DOHH2 (cell line): Measurements from ENCODE around the gene CRELD2.

Source experiments
- H3F3A ChIP-seq: fragments of 200-600 bp; sonication (generic), shearing (Covaris generic); 2 replicates; pipeline ENCODE4 v1.6.0; 2016; ENCODE audit warnings: antibody characterized with exemption, mild to moderate bottlenecking; ENCODE audit not compliant: control insufficient read depth, insufficient read depth
- H3K27ac ChIP-seq: fragments of 200-600 bp; sonication (generic); 2 replicates; pipeline ENCODE4 v1.5.1; 2014; ENCODE audit warnings: low read depth, mild to moderate bottlenecking, low read length, moderate library complexity
- H3K27me3 ChIP-seq: fragments of 200-600 bp; sonication (generic); 2 replicates; pipeline ENCODE4 v1.6.1; 2014; ENCODE audit warnings: mild to moderate bottlenecking, low read length, mixed read lengths; ENCODE audit not compliant: control insufficient read depth
- H3K36me3 ChIP-seq: fragments of 200-600 bp; sonication (generic); 2 replicates; pipeline ENCODE4 v1.6.1; 2014; ENCODE audit warnings: mild to moderate bottlenecking, low read length, moderate library complexity, mixed read lengths; ENCODE audit not compliant: control insufficient read depth
- H3K4me1 ChIP-seq: fragments of 200-600 bp; sonication (generic); 2 replicates; pipeline ENCODE4 v1.6.1; 2014; ENCODE audit warnings: mild to moderate bottlenecking, low read length, mixed read lengths; ENCODE audit not compliant: control insufficient read depth
- H3K4me2 ChIP-seq: fragments of 200-600 bp; sonication (generic); 2 replicates; pipeline ENCODE4 v1.6.0; 2014; ENCODE audit warnings: mild to moderate bottlenecking, low read length, moderate library complexity
- H3K4me3 ChIP-seq: fragments of 200-600 bp; sonication (generic); 2 replicates; pipeline ENCODE4 v1.5.1; 2014; ENCODE audit warnings: mild to moderate bottlenecking, low read length, mixed read lengths
- H3K79me2 ChIP-seq: fragments of 200-600 bp; sonication (generic); 2 replicates; pipeline ENCODE4 v1.6.1; 2014; ENCODE audit warnings: mild to moderate bottlenecking, low read length, mixed read lengths; ENCODE audit not compliant: control insufficient read depth
- H3K9me2 ChIP-seq: fragments of 200-600 bp; sonication (generic); replicated peaks from 2 replicates; pipeline ENCODE4 v1.6.1; 2014; ENCODE audit warnings: mild to moderate bottlenecking, low read length, mixed read lengths; ENCODE audit not compliant: control insufficient read depth
- H3K9me3 ChIP-seq: fragments of 200-600 bp; sonication (generic); 2 replicates; pipeline ENCODE4 v1.6.1; 2014; ENCODE audit warnings: antibody characterized with exemption, low read length, mixed read lengths; ENCODE audit not compliant: control insufficient read depth, insufficient read depth
- H4K20me1 ChIP-seq: fragments of 200-600 bp; sonication (generic); 2 replicates; pipeline ENCODE4 v1.6.0; 2014; ENCODE audit warnings: low read depth, mild to moderate bottlenecking, antibody characterized with exemption, low read length, moderate library complexity; ENCODE audit not compliant: control insufficient read depth, insufficient read depth
- EZH2phosphoT487 ChIP-seq: fragments of 200-600 bp; sonication (generic); IDR thresholded peaks from 2 replicates; pipeline ENCODE4 v1.6.1; 2017; ENCODE audit warnings: borderline replicate concordance, mild to moderate bottlenecking, antibody characterized with exemption, low read length, moderate library complexity, mixed read lengths
- TF ChIP-seq, protein P1 (sequence below): fragments of 200-600 bp; sonication (generic); IDR thresholded peaks from one replicate; pipeline ENCODE4 v1.5.1; 2014; ENCODE audit warnings: antibody characterized with exemption, mild to moderate bottlenecking, low read depth, low read length; ENCODE audit not compliant: poor library complexity, severe bottlenecking

CRELD2 gene

DNA sequence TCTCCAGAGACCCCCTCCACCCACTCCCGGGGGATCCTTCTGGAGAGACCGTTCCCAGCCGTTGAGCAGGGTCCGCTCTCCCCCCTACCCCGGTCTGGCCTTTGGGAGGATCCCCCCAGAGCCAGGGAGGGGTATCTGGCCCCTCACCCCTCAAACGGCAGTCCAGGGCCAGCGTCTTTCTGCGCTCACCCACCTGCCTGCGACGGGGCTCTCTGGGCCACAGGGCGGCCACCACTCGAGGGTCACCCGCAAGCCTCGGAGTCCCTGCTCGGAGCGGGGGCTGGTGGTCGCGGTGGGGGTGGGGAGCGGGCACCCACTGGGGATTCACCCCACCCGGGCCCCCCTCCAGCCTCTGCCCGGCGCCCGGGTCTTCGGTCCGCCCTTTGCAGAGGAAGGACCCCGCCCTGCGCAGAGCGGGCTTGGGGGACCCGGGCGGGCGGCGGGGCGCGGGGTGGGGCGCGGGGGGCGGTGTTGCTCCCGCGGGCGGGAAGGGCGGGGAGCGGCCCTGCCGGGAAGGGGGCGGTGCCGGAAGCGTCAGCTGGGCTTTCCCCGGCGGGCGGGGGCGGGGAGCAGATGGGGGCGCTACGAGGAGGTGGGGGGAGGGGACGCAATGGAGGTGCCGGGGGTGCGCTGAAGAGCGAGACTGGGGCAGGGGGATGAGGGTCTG, 16.6 kb downstream of the CRELD2 start:
- H3K27me3 ChIP-seq = no peaks in the 10 kb centered on the region
- H3K9me2 ChIP-seq = no peaks in the 10 kb centered on the region
- H3K27ac ChIP-seq = peak overlapping the region; percentile 91
- peaks cover 69% of the 10 kb centered on the region for H3K4me1 ChIP-seq
- H3F3A ChIP-seq = peaks cover 34% of the 10 kb centered on the region
- H3K4me3 ChIP-seq = peak overlapping the region; percentile 90
- H3K79me2 ChIP-seq = peaks cover 19% of the 10 kb centered on the region
- no peaks in the 10 kb centered on the region for H4K20me1 ChIP-seq
- H3K36me3 ChIP-seq = peaks cover 15% of the 10 kb centered on the region
- H3K9me3 ChIP-seq = no peaks in the 10 kb centered on the region
- H3K4me2 ChIP-seq = peak overlapping the region; percentile 89
- no peak for TF ChIP-seq EZH2phosphoT487
- TF ChIP-seq, protein P1, sequence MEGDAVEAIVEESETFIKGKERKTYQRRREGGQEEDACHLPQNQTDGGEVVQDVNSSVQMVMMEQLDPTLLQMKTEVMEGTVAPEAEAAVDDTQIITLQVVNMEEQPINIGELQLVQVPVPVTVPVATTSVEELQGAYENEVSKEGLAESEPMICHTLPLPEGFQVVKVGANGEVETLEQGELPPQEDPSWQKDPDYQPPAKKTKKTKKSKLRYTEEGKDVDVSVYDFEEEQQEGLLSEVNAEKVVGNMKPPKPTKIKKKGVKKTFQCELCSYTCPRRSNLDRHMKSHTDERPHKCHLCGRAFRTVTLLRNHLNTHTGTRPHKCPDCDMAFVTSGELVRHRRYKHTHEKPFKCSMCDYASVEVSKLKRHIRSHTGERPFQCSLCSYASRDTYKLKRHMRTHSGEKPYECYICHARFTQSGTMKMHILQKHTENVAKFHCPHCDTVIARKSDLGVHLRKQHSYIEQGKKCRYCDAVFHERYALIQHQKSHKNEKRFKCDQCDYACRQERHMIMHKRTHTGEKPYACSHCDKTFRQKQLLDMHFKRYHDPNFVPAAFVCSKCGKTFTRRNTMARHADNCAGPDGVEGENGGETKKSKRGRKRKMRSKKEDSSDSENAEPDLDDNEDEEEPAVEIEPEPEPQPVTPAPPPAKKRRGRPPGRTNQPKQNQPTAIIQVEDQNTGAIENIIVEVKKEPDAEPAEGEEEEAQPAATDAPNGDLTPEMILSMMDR = no peak

DNA sequence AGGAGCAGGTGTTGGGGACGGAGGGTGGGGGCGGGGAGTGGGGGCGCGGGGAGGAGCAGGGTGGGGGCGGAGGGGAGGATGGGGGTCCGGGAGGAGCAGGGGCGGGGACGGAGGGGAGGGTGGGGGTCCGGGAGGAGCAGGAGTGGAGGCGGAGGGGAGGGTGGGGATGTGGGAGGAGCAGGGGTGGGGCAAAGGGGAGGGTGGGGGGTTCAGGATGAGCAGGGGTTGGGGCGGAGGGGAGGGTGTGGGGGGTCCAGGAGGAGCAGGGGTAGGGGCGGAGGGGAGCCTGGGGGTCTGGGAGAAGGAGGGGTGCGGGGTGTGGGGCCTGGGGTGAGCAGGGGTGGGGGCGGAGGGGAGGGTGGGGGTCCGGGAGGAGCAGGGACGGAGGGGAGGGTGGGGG, 17.1 kb downstream of the CRELD2 start:
- no peak overlapping the region for H3K4me2 ChIP-seq
- peaks cover 15% of the 10 kb centered on the region for H3K36me3 ChIP-seq
- no peak for TF ChIP-seq EZH2phosphoT487
- TF ChIP-seq, protein P1 = no peak
- no peak overlapping the region for H3K4me3 ChIP-seq
- H3K4me1 ChIP-seq = peaks cover 63% of the 10 kb centered on the region
- H3K9me3 ChIP-seq = no peaks in the 10 kb centered on the region
- H3K79me2 ChIP-seq = peaks cover 19% of the 10 kb centered on the region
- no peaks in the 10 kb centered on the region for H3K27me3 ChIP-seq
- no peak overlapping the region for H3K27ac ChIP-seq
- H3K9me2 ChIP-seq = no peaks in the 10 kb centered on the region
- H3F3A ChIP-seq = peaks cover 30% of the 10 kb centered on the region
- no peaks in the 10 kb centered on the region for H4K20me1 ChIP-seq

- no peaks in the 10 kb centered on the region for H3K9me2 ChIP-seq
- H3K36me3 ChIP-seq = peaks cover 15% of the 10 kb centered on the region
- H3K27me3 ChIP-seq = no peaks in the 10 kb centered on the region
- H3K4me1 ChIP-seq = peaks cover 56% of the 10 kb centered on the region
- no peaks in the 10 kb centered on the region for H3K9me3 ChIP-seq
- no peaks in the 10 kb centered on the region for H4K20me1 ChIP-seq
- peaks cover 19% of the 10 kb centered on the region for H3K79me2 ChIP-seq
- peak overlapping the region; percentile 81 for H3K27ac ChIP-seq
- peaks cover 26% of the 10 kb centered on the region for H3F3A ChIP-seq
- peak overlapping the region; percentile 57 for H3K4me3 ChIP-seq
- TF ChIP-seq EZH2phosphoT487 = no peak
- TF ChIP-seq, protein P1 = no peak
- H3K4me2 ChIP-seq = peak overlapping the region; percentile 77
Measured at GRCh38 chr22:49936018-49936972, 17.9 kb downstream of the CRELD2 start.
